ENCODE results near the gene SCRT2.

- no peak for TF ChIP-seq EZH2phosphoT487 (IDR thresholded peaks at IDR 0.05; ENCODE audit: low read depth)
- no peak for TF ChIP-seq CTCF (IDR thresholded peaks at IDR 0.05; ENCODE audit: low read depth, low read length)
These were observed 55.4 kb downstream of the SCRT2 start for GRCh38 chr20:620246-620645.

Data from OCI-LY3 (cell line).